Thymus (tissue), 11 donors: ENCODE results near the gene ZNF536. TPM values are rescaled to one million over a fixed set of nuclear protein-coding genes. Genes with fewer than 3 reads are reported as not detected.

ENCODE experiments used
- DNase-seq, 9 donors: peaks; one replicate each; pipeline ENCODE4 v3.0.0-alpha.2; 2013; ENCODE audit warnings: low spot score in 9 of 9, low read depth in 6 of 9, missing footprints in 1 of 9
- H3K27ac ChIP-seq, 2 donors: one replicate each; pipeline ENCODE4 v1.5.1; 2013; ENCODE audit warnings: control low read depth in 1 of 2, low read depth in 1 of 2, low read length in 1 of 2, mild to moderate bottlenecking in 1 of 2, moderate library complexity in 1 of 2
- H3K27me3 ChIP-seq, 2 donors: one replicate each; pipeline ENCODE4 v1.5.1; 2013; ENCODE audit warnings: low read length in 1 of 2; ENCODE audit not compliant: control insufficient read depth in 2 of 2, insufficient read depth in 1 of 2
- H3K36me3 ChIP-seq, 2 donors: one replicate each; pipeline ENCODE4 v1.5.1; 2013; ENCODE audit warnings: low read length in 1 of 2, mild to moderate bottlenecking in 1 of 2, moderate library complexity in 1 of 2; ENCODE audit not compliant: control insufficient read depth in 2 of 2, insufficient read depth in 2 of 2
- H3K4me1 ChIP-seq, 2 donors: one replicate each; pipeline ENCODE4 v1.5.1; 2013; ENCODE audit warnings: low read length in 2 of 2; ENCODE audit not compliant: control insufficient read depth in 2 of 2, insufficient read depth in 2 of 2
- H3K4me3 ChIP-seq, 2 donors: one replicate each; pipeline ENCODE4 v1.5.1; 2013; ENCODE audit warnings: low read length in 2 of 2, control low read depth in 1 of 2, mild to moderate bottlenecking in 1 of 2
- H3K9me3 ChIP-seq, 2 donors: one replicate each; pipeline ENCODE4 v1.5.1; 2013; ENCODE audit warnings: low read length in 1 of 2, mild to moderate bottlenecking in 1 of 2; ENCODE audit not compliant: control insufficient read depth in 2 of 2, insufficient read depth in 1 of 2
- WGBS: extraction: QIAGEN DNeasy Blood & Tissue Kit; methylation state at CpG from one replicate; pipeline ENCODE4 v1.1.7; 2013; 5-methylcytosine and 5-hydroxymethylcytosine counted together
- polyA plus RNA-seq: library from polyadenylated mRNA; stranded (reverse); fragments of 200-250 nt; gene quantifications from one replicate; pipeline ENCODE4 v1.2.3, GENCODE V29; 2013
- total RNA-seq: library from RNA; stranded (reverse); fragments of 120-200 nt; gene quantifications from one replicate; pipeline ENCODE4 v1.2.4, GENCODE V29; 2013
- donor health status: healthy.

ZNF536 gene
- total and polyA plus RNA-seq, 2 donors, result 0.05 to 0.11 TPM

DNA sequence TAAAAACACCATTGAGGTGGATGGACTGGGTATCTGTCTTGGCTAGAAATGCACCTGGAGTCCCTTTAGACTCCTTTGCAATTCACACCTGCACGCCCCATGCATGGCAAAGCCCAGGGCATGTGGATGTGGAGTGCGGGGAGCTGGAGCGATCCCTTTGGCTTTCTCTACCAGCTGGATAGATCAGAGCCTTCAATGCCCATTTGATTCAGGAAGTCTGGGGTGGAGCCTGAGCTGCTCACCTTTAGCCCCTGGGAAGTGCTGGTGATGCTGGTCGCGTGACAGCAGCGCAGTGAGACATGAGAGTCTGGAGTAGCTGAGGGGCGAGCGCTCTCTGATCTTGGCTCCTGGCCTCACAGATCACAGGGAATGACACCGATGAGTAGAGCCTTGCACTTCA is 4.8 kb upstream of the ZNF536 start:
- DNase-seq, result no peak
- H3K27ac ChIP-seq, result no peak overlapping the region
- H3K36me3 ChIP-seq, result no peaks in the 10 kb centered on the region
- H3K9me3 ChIP-seq, result no peaks in the 10 kb centered on the region
- H3K4me1 ChIP-seq, result no peaks in the 10 kb centered on the region
- 97% methylated on average over 9 of the region's 9 CpGs for WGBS
- peaks cover 5 to 6% of the 10 kb centered on the region in 2 donors for H3K27me3 ChIP-seq
- H3K4me3 ChIP-seq, result no peak overlapping the region

GRCh38 chr19:30369833-30370232 is 2.4 kb upstream of the ZNF536 start:
- Histone ChIP-seq H3K36me3 (no peaks in the 10 kb centered on the region), H3K4me1 (no peaks in the 10 kb centered on the region), H3K27ac (no peak overlapping the region), H3K4me3 (no peak overlapping the region), H3K9me3 (no peaks in the 10 kb centered on the region), H3K27me3 (peaks cover 22 to 27% of the 10 kb centered on the region in 2 donors)
- WGBS, result 94% methylated on average over 6 of the region's 6 CpGs
- no peak for DNase-seq

DNA sequence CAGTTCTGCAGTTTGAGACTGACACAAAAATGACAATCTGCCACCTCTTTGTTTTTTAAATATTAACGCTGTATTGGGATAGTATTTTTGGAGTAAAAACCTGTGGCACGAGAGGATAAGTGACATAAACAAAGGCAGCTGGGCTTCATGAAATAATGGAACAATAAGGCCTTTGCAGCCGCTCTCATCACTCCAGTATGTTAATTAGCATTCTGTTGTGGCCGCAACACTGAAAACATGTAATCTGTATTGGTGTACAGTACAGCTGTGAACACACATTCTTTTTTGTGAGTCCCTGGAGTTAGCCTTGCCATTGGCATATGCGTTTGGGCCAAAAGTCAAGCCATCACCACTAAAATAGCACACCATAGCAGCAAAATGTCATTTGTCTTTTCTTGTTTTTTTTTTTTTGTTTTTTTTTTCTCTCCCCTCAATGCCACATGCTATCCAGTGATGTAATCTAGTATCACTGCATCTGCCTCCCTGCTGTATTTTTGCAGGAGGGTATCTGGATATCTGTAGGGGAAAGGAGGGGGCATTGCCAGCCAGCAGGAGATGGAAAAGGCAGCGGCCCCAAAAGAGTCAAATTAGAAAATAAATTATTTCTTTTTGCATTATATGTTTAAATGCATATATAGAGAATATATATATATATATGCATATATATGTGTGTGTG is 885 bp upstream of the ZNF536 start:
- Histone ChIP-seq H3K9me3 (no peaks in the 10 kb centered on the region), H3K4me1 (no peaks in the 10 kb centered on the region), H3K27me3 (peaks cover 35 to 41% of the 10 kb centered on the region in 2 donors), H3K27ac (no peak overlapping the region), H3K4me3 (no peak overlapping the region), H3K36me3 (no peaks in the 10 kb centered on the region)
- DNase-seq, result no peak
- WGBS, result 95% methylated on average over 6 of the region's 6 CpGs

DNA sequence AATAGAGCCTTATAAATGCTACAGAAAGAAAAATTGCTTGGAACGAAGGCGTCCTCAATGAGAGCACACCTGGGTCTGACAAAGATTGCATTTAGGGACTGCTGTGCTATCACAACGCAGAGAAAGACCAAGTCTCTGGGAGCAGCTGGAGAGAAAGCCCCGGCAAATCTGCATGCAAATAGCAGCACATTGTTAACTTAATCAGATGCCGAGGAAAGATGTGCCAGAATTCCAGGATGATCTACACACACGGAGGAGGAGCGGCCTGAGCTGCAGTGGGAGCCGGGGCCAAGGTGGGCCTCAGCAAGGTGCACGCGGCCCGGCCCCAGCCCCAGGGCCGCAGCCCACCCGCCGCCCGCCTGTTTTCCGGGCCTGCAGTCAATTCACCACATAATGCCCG is 1.4 kb downstream of the ZNF536 start:
- 48% methylated on average over 17 of the region's 17 CpGs for WGBS
- Histone ChIP-seq H3K4me3 (no peak overlapping the region), H3K9me3 (no peaks in the 10 kb centered on the region), H3K36me3 (no peaks in the 10 kb centered on the region), H3K4me1 (no peaks in the 10 kb centered on the region), H3K27me3 (peaks cover 35 to 48% of the 10 kb centered on the region in 2 donors), H3K27ac (no peak overlapping the region)
- DNase-seq, result no peak

DNA sequence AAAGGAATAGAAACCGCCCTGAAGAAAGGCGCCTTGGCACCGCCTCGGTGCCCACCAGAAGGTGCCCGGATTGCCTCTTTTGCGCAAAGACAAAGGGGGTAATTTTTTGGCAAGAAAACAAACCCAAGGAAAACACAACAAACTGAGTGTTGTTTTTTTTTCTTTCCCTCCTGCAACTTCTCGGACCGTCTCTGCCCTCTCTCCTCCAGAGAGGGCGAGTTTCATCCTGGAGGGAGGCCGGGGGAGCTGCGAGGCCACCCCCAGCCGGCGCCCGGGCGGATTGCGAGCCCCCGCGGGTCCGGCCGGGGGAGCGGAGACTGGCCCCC is 2.3 kb downstream of the ZNF536 start:
- no peaks in the 10 kb centered on the region for H3K9me3 ChIP-seq
- H3K4me3 ChIP-seq, result no peak overlapping the region
- no peaks in the 10 kb centered on the region for H3K36me3 ChIP-seq
- H3K4me1 ChIP-seq, result no peaks in the 10 kb centered on the region
- no peak overlapping the region for H3K27ac ChIP-seq
- H3K27me3 ChIP-seq, result peaks cover 35 to 48% of the 10 kb centered on the region in 2 donors
- WGBS, result 8% methylated on average over 21 of the region's 21 CpGs
- no peak for DNase-seq

GRCh38 chr19:30374865-30375552 is 2.8 kb downstream of the ZNF536 start:
- no peaks in the 10 kb centered on the region for H3K36me3 ChIP-seq
- no peak for DNase-seq
- H3K4me1 ChIP-seq, result no peaks in the 10 kb centered on the region
- peaks cover 35 to 48% of the 10 kb centered on the region in 2 donors for H3K27me3 ChIP-seq
- no peak overlapping the region for H3K27ac ChIP-seq
- no peak overlapping the region for H3K4me3 ChIP-seq
- 3% methylated on average over 85 of the region's 85 CpGs for WGBS
- no peaks in the 10 kb centered on the region for H3K9me3 ChIP-seq

GRCh38 chr19:30375553-30376031 is 3.4 kb downstream of the ZNF536 start:
- Histone ChIP-seq H3K27me3 (peaks cover 35 to 48% of the 10 kb centered on the region in 2 donors), H3K36me3 (no peaks in the 10 kb centered on the region), H3K27ac (no peak overlapping the region), H3K4me1 (no peaks in the 10 kb centered on the region), H3K4me3 (no peak overlapping the region), H3K9me3 (no peaks in the 10 kb centered on the region)
- DNase-seq, result no peak
- WGBS, result 67% methylated on average over 23 of the region's 23 CpGs

DNA sequence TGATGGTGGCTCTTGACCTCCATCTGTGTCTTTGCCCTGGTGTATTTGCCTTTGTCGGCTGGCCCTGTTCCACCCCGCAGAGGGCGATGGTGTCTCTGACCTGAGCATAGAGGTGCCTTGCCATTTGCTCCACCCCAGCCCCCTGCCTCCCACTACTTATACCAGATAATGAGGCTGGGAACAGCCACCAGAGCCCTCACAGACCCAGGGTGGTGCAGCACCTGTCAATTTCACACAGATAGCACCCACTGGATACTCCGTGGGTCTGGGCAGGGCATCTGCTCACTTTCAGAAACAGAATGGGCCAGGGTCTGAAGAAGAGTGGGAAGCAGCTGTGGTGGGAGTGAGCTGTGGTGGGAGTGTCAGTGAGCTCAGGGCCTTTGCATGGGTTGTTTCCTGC is 4.1 kb downstream of the ZNF536 start:
- DNase-seq, result no peak
- Histone ChIP-seq H3K4me3 (no peak overlapping the region), H3K36me3 (no peaks in the 10 kb centered on the region), H3K4me1 (no peaks in the 10 kb centered on the region), H3K27me3 (peaks cover 32 to 48% of the 10 kb centered on the region in 2 donors), H3K27ac (no peak overlapping the region), H3K9me3 (no peaks in the 10 kb centered on the region)
- 69% methylated on average over 4 of the region's 4 CpGs for WGBS

DNA sequence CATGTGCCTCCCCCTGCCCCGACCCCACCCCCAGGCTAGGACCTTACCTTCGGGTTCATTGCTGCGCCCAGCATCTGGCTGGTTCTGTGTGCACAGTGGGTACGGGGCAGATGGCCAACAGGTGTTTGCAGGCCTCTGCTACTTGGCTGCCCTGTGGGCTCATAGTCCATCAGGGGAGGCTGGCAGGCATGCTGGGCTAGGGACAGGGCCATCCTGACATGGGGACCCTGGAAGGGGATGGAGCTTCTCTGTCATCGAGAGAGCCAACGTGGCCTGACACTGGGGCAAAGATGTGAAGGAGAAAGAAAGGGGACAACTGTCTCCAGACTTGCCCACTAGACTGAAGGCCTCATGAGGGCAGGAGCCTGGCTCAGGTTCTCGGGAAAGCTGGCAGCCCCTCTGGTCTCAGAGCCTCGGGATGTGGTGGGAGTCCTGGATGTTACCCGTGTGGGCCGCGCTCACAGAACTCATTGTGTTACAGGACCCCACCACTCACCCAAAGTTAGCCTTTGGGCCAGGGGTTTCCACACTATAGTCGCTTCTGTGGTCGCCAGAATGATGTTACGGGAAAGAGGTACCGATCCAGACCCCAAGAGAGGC is 4.7 kb downstream of the ZNF536 start:
- H3K4me3 ChIP-seq, result no peak overlapping the region
- H3K36me3 ChIP-seq, result no peaks in the 10 kb centered on the region
- no peaks in the 10 kb centered on the region for H3K4me1 ChIP-seq
- DNase-seq, result no peak
- WGBS, result 93% methylated on average over 15 of the region's 15 CpGs
- H3K27ac ChIP-seq, result no peak overlapping the region
- H3K27me3 ChIP-seq, result peaks cover 32 to 47% of the 10 kb centered on the region in 2 donors
- H3K9me3 ChIP-seq, result no peaks in the 10 kb centered on the region
